ENCODE measurements around the gene RAMP1. TPM values are rescaled to one million over a fixed set of nuclear protein-coding genes. Genes with fewer than 3 reads are reported as not detected.
A peak's percentile ranks its signal among the peaks of the same experiment; 100 is the strongest.

Gene RAMP1
- total RNA-seq, 2 donors from 2014 or later: 2.7 to 27.2 TPM

GRCh38 chr2:237858294-237859081, 935 bp upstream of the RAMP1 start:
- Histone ChIP-seq H3K9me3 (no peaks in the 10 kb centered on the region), H3K36me3 (no peaks in the 10 kb centered on the region), H3K4me1 (no peaks in the 10 kb centered on the region), H3K4me3 (peak overlapping the region; percentile 12), H3K27me3 (no peaks in the 10 kb centered on the region), H3K9ac (ENCODE audit: low read depth in 2 of 2, low read length in 2 of 2) (no peak overlapping the region), H3K27ac (no peak overlapping the region)
- DNase-seq: peak; percentile 60
- TF ChIP-seq, protein P1, sequence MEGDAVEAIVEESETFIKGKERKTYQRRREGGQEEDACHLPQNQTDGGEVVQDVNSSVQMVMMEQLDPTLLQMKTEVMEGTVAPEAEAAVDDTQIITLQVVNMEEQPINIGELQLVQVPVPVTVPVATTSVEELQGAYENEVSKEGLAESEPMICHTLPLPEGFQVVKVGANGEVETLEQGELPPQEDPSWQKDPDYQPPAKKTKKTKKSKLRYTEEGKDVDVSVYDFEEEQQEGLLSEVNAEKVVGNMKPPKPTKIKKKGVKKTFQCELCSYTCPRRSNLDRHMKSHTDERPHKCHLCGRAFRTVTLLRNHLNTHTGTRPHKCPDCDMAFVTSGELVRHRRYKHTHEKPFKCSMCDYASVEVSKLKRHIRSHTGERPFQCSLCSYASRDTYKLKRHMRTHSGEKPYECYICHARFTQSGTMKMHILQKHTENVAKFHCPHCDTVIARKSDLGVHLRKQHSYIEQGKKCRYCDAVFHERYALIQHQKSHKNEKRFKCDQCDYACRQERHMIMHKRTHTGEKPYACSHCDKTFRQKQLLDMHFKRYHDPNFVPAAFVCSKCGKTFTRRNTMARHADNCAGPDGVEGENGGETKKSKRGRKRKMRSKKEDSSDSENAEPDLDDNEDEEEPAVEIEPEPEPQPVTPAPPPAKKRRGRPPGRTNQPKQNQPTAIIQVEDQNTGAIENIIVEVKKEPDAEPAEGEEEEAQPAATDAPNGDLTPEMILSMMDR (IDR thresholded peaks at IDR 0.05): peak; percentile 58
- intact Hi-C loops (cut with DNase I): loop anchor here (5.0 kb wide), 2 partner anchors 249 to 404 kb away; no protein-coding TSS in a partner anchor

- no peak for DNase-seq
- Histone ChIP-seq H3K36me3 (no peaks in the 10 kb centered on the region), H3K27me3 (no peaks in the 10 kb centered on the region), H3K27ac (no peak overlapping the region), H3K9me3 (no peaks in the 10 kb centered on the region), H3K4me1 (no peaks in the 10 kb centered on the region), H3K4me3 (peak overlapping the region; percentile 12), H3K9ac (ENCODE audit: low read depth in 2 of 2, low read length in 2 of 2) (no peak overlapping the region)
- TF ChIP-seq, protein P1 (IDR thresholded peaks at IDR 0.05): no peak
- intact Hi-C loops (cut with DNase I): loop anchor here (5.0 kb wide), 2 partner anchors 248 to 403 kb away; no protein-coding TSS in a partner anchor
Observed at GRCh38 chr2:237859082-237859433, 365 bp upstream of the RAMP1 start.

- intact Hi-C loops (cut with DNase I): no loop called here
Observed at GRCh38 chr2:237860273-237860935, 981 bp downstream of the RAMP1 start.

DNA sequence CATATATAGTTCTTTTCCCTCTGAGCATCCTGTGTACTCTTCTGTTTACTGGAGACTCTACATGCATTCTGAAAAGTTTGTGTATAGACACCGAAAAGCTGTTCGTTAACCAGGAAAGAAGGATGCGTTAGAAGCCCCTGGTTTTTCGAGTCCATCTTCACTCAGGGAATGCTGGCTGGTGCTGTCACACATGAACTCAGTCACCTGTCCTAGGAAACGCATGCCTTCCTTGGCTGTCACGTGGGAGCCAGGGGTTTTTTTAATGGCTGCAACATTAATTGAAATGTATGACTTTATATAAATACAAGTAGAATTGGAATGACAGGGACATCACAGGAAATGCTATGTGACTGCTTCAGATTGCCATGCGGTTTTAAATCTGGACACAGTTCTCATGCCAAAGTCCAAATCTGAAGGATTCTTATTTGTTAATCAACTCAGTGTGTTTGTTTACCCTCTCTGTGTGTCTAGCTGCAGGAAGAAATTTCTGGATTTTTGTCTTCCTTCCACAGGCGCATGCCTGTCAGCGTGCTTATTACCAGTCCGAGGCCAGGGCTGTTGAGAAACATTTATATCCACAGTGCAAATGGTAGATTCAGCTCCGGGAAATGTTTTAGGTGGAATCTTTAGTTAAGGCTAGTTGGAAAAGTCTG, 2.6 kb downstream of the RAMP1 start:
- Histone ChIP-seq H3K9ac (ENCODE audit: low read depth in 2 of 2, low read length in 2 of 2) (no peak overlapping the region), H3K36me3 (no peaks in the 10 kb centered on the region), H3K27ac (no peak overlapping the region), H3K4me3 (no peak overlapping the region), H3K4me1 (no peaks in the 10 kb centered on the region), H3K27me3 (no peaks in the 10 kb centered on the region), H3K9me3 (no peaks in the 10 kb centered on the region)
- TF ChIP-seq, protein P1 (IDR thresholded peaks at IDR 0.05): no peak
- intact Hi-C loops (cut with DNase I): no loop called here
- DNase-seq: no peak

More at GRCh38 chr2:237860273-237860935, 981 bp downstream of the RAMP1 start:
- no peaks in the 10 kb centered on the region for H3K27me3 ChIP-seq
- no peaks in the 10 kb centered on the region for H3K9me3 ChIP-seq
- DNase-seq: no peak
- no peaks in the 10 kb centered on the region for H3K4me1 ChIP-seq
- peak overlapping the region; percentile 53 for H3K27ac ChIP-seq
- peak overlapping the region in 1 of 2 donors; percentile 40 for H3K9ac ChIP-seq (ENCODE audit: low read depth in 2 of 2, low read length in 2 of 2)
- H3K4me3 ChIP-seq: peak overlapping the region; percentile 40
- H3K36me3 ChIP-seq: no peaks in the 10 kb centered on the region
- TF ChIP-seq, protein P1 (IDR thresholded peaks at IDR 0.05): no peak

- intact Hi-C loops (cut with DNase I): no loop called here
- Histone ChIP-seq H3K27ac (no peak overlapping the region), H3K4me3 (no peak overlapping the region), H3K9me3 (no peaks in the 10 kb centered on the region), H3K9ac (ENCODE audit: low read depth in 2 of 2, low read length in 2 of 2) (no peak overlapping the region), H3K27me3 (no peaks in the 10 kb centered on the region), H3K4me1 (no peaks in the 10 kb centered on the region), H3K36me3 (no peaks in the 10 kb centered on the region)
- DNase-seq: no peak
- TF ChIP-seq, protein P1 (IDR thresholded peaks at IDR 0.05): no peak
Observed at GRCh38 chr2:237862528-237862895, 3.1 kb downstream of the RAMP1 start.
